ENCODE measurements around the gene ABAT. TPM values are rescaled to one million over a fixed set of nuclear protein-coding genes. Genes with fewer than 3 reads are reported as not detected.

ABAT gene
- total RNA-seq, 1 donor from 2014 or later, result 70.9 TPM

GRCh38 chr16:8795818-8796217 is 121.4 kb downstream of the ABAT start:
- H3K36me3 Mint-ChIP-seq (ENCODE audit: unreplicated experiment), result peaks cover 4% of the 10 kb centered on the region
- H3K4me1 Mint-ChIP-seq (ENCODE audit: low read depth, unreplicated experiment), result peaks cover 11% of the 10 kb centered on the region
- TF ChIP-seq, protein P1, sequence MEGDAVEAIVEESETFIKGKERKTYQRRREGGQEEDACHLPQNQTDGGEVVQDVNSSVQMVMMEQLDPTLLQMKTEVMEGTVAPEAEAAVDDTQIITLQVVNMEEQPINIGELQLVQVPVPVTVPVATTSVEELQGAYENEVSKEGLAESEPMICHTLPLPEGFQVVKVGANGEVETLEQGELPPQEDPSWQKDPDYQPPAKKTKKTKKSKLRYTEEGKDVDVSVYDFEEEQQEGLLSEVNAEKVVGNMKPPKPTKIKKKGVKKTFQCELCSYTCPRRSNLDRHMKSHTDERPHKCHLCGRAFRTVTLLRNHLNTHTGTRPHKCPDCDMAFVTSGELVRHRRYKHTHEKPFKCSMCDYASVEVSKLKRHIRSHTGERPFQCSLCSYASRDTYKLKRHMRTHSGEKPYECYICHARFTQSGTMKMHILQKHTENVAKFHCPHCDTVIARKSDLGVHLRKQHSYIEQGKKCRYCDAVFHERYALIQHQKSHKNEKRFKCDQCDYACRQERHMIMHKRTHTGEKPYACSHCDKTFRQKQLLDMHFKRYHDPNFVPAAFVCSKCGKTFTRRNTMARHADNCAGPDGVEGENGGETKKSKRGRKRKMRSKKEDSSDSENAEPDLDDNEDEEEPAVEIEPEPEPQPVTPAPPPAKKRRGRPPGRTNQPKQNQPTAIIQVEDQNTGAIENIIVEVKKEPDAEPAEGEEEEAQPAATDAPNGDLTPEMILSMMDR (IDR thresholded peaks at IDR 0.05; ENCODE audit: partially characterized antibody, unreplicated experiment), result no peak
- peaks cover 2% of the 10 kb centered on the region for H3K9me3 Mint-ChIP-seq (ENCODE audit: unreplicated experiment)
- no peak overlapping the region for H3K4me3 Mint-ChIP-seq (ENCODE audit: unreplicated experiment)
- no peak for DNase-seq
- no peak overlapping the region for H3K27ac Mint-ChIP-seq (ENCODE audit: unreplicated experiment)
- peaks cover 2% of the 10 kb centered on the region for H3K27me3 Mint-ChIP-seq (ENCODE audit: unreplicated experiment)

- peaks cover 4% of the 10 kb centered on the region for H3K36me3 Mint-ChIP-seq (ENCODE audit: unreplicated experiment)
- H3K9me3 Mint-ChIP-seq (ENCODE audit: unreplicated experiment), result peaks cover 2% of the 10 kb centered on the region
- H3K27ac Mint-ChIP-seq (ENCODE audit: unreplicated experiment), result peak overlapping the region; percentile 64
- peaks cover 11% of the 10 kb centered on the region for H3K4me1 Mint-ChIP-seq (ENCODE audit: low read depth, unreplicated experiment)
- DNase-seq, result no peak
- TF ChIP-seq, protein P1 (IDR thresholded peaks at IDR 0.05; ENCODE audit: partially characterized antibody, unreplicated experiment), result no peak
- H3K4me3 Mint-ChIP-seq (ENCODE audit: unreplicated experiment), result peak overlapping the region; percentile 95
- H3K27me3 Mint-ChIP-seq (ENCODE audit: unreplicated experiment), result peaks cover 2% of the 10 kb centered on the region
These were observed 122.3 kb downstream of the ABAT start for GRCh38 chr16:8796469-8797363.

GRCh38 chr16:8797364-8798173 is 123.2 kb downstream of the ABAT start, which contains the start of the genes PMM2 and TMEM186:
TSS of gene PMM2 (plus strand) at chr16:8797839. CDS start at chr16:8797883, 44 bp downstream.
TSS of gene TMEM186 (minus strand) at chr16:8797639. CDS start at chr16:8797614, 25 bp downstream.
- peaks cover 4% of the 10 kb centered on the region for H3K36me3 Mint-ChIP-seq (ENCODE audit: unreplicated experiment)
- peak; percentile 94 for DNase-seq
- peaks cover 2% of the 10 kb centered on the region for H3K9me3 Mint-ChIP-seq (ENCODE audit: unreplicated experiment)
- H3K27me3 Mint-ChIP-seq (ENCODE audit: unreplicated experiment), result peaks cover 2% of the 10 kb centered on the region
- H3K4me3 Mint-ChIP-seq (ENCODE audit: unreplicated experiment), result peak within 1 kb of the TSS; percentile 95
- TF ChIP-seq, protein P1 (IDR thresholded peaks at IDR 0.05; ENCODE audit: partially characterized antibody, unreplicated experiment), result no peak
- H3K4me1 Mint-ChIP-seq (ENCODE audit: low read depth, unreplicated experiment), result peaks cover 11% of the 10 kb centered on the region
- peak within 1 kb of the TSS; percentile 64 for H3K27ac Mint-ChIP-seq (ENCODE audit: unreplicated experiment)

- DNase-seq, result no peak
- Mint-ChIP-seq H3K4me3 (ENCODE audit: unreplicated experiment) (peak overlapping the region; percentile 95), H3K9me3 (ENCODE audit: unreplicated experiment) (peaks cover 2% of the 10 kb centered on the region), H3K4me1 (ENCODE audit: low read depth, unreplicated experiment) (peaks cover 11% of the 10 kb centered on the region), H3K27me3 (ENCODE audit: unreplicated experiment) (peaks cover 2% of the 10 kb centered on the region), H3K36me3 (ENCODE audit: unreplicated experiment) (peaks cover 4% of the 10 kb centered on the region), H3K27ac (ENCODE audit: unreplicated experiment) (no peak overlapping the region)
- TF ChIP-seq, protein P1 (IDR thresholded peaks at IDR 0.05; ENCODE audit: partially characterized antibody, unreplicated experiment), result no peak
These were observed 123.7 kb downstream of the ABAT start for GRCh38 chr16:8798174-8798527.

All from glutamatergic neuron (in vitro differentiated cells).